Measurements from ENCODE around the gene BDKRB2.

Gene BDKRB2

GRCh38 chr14:96254687-96255086 is 50.0 kb downstream of the BDKRB2 start:
- no peak for DNase-seq

GRCh38 chr14:96255501-96256366 is 51.1 kb downstream of the BDKRB2 start, which contains the start of gene BDKRB1:
Gene BDKRB1, plus strand, starts transcription at chr14:96256210. Its CDS starts 7,473 bp downstream, at chr14:96263683.
- no peak for DNase-seq

- DNase-seq, result no peak
Observed at GRCh38 chr14:96256407-96256806, 51.8 kb downstream of the BDKRB2 start.

- DNase-seq, result no peak
Observed at GRCh38 chr14:96257056-96257455, 52.4 kb downstream of the BDKRB2 start.

GRCh38 chr14:96257900-96258299 is 53.3 kb downstream of the BDKRB2 start:
- no peak for DNase-seq

- DNase-seq, result no peak
Observed at GRCh38 chr14:96260341-96260821, 55.7 kb downstream of the BDKRB2 start.

GRCh38 chr14:96261053-96261452 is 56.4 kb downstream of the BDKRB2 start:
- DNase-seq, result no peak

- DNase-seq, result no peak
Observed at GRCh38 chr14:96261772-96262655, 57.4 kb downstream of the BDKRB2 start.

GRCh38 chr14:96263347-96264199 is 58.9 kb downstream of the BDKRB2 start:
- no peak for DNase-seq

GRCh38 chr14:96264200-96264553 is 59.5 kb downstream of the BDKRB2 start:
- DNase-seq, result no peak

- DNase-seq, result no peak
Observed at GRCh38 chr14:96264853-96265252, 60.2 kb downstream of the BDKRB2 start.

- no peak for DNase-seq
Observed at GRCh38 chr14:96265383-96266095, 60.9 kb downstream of the BDKRB2 start.

- no peak for DNase-seq
Observed at GRCh38 chr14:96267336-96267735, 62.7 kb downstream of the BDKRB2 start.

- DNase-seq, result no peak
Observed at GRCh38 chr14:96267916-96268315, 63.3 kb downstream of the BDKRB2 start.

- DNase-seq, result no peak
Observed at GRCh38 chr14:96268431-96269358, 64.1 kb downstream of the BDKRB2 start.

GRCh38 chr14:96269359-96269710 is 64.7 kb downstream of the BDKRB2 start:
- DNase-seq, result no peak

GRCh38 chr14:96270565-96271420 is 66.2 kb downstream of the BDKRB2 start:
- DNase-seq, result no peak

- no peak for DNase-seq
Observed at GRCh38 chr14:96271421-96271762, 66.8 kb downstream of the BDKRB2 start.

- no peak for DNase-seq
Observed at GRCh38 chr14:96272777-96273473, 68.3 kb downstream of the BDKRB2 start.
